Central memory CD4-positive, alpha-beta T cell (primary cell): ENCODE measurements around the gene ERI2.
"Not testable (repeated sequence)": the region's sequence is repeated elsewhere in the genome, so short reads cannot be mapped to it uniquely, and the experiment has no call there.

Source experiments
- DNase-seq: peaks from one replicate; pipeline ENCODE4 v3.0.0; 2022

ERI2 gene

GRCh38 chr16:20763461-20764232 is 42.6 kb downstream of the ERI2 start, which contains the start of gene ACSM3:
Gene ACSM3 (plus strand): TSS chr16:20764014. CDS start chr16:20770035, 6,021 bp downstream.
- peak; percentile 76 for DNase-seq

GRCh38 chr16:20762404-20763123 is 43.7 kb downstream of the ERI2 start:
- no peak for DNase-seq

- no peak for DNase-seq
Measured at GRCh38 chr16:20761175-20761574, 45.1 kb downstream of the ERI2 start.

- no peak for DNase-seq
Measured at GRCh38 chr16:20760346-20760745, 45.9 kb downstream of the ERI2 start.

- DNase-seq: not testable (repeated sequence)
Measured at GRCh38 chr16:20755799-20756198, 50.5 kb downstream of the ERI2 start.

- DNase-seq: no peak
Measured at GRCh38 chr16:20755238-20755637, 51.0 kb downstream of the ERI2 start.

- DNase-seq: no peak
Measured at GRCh38 chr16:20753727-20754126, 52.5 kb downstream of the ERI2 start.

- DNase-seq: no peak
Measured at GRCh38 chr16:20750558-20750957, 55.7 kb downstream of the ERI2 start.

GRCh38 chr16:20749474-20749873 is 56.8 kb downstream of the ERI2 start:
- no peak for DNase-seq

GRCh38 chr16:20747030-20747816 is 59.0 kb downstream of the ERI2 start:
- DNase-seq: no peak

GRCh38 chr16:20746461-20746860 is 59.8 kb downstream of the ERI2 start:
- DNase-seq: no peak
